Right cardiac atrium (tissue), 5 donors: ENCODE data around the gene ITPRID1. TPM values are rescaled to one million over a fixed set of nuclear protein-coding genes. Genes with fewer than 3 reads are reported as not detected.
A peak's percentile ranks its signal among the peaks of the same experiment; 100 is the strongest.

Experiments
- ATAC-seq, 2 donors: fragments of 200-7000 bp; cut with Tn5 transposase; one replicate each; pipeline versions ENCODE4 v1.8.0 to v1.9.1; 2020; ENCODE audit warnings: moderate library complexity in 2 of 2, mild to moderate bottlenecking in 1 of 2
- DNase-seq, 3 donors: peaks; one replicate each; pipeline ENCODE4 v3.0.0-alpha.2; 2020
- H3K27ac ChIP-seq: one replicate; pipeline ENCODE4 v1.5.1; 2013; ENCODE audit warnings: mild to moderate bottlenecking, low read length, control low read depth, moderate library complexity
- H3K27me3 ChIP-seq: one replicate; pipeline ENCODE4 v1.6.1; 2013; ENCODE audit not compliant: control insufficient read depth, insufficient read depth
- H3K4me1 ChIP-seq: one replicate; pipeline ENCODE4 v1.6.1; 2013; ENCODE audit warnings: low read length; ENCODE audit not compliant: control insufficient read depth, insufficient read depth
- H3K4me3 ChIP-seq: one replicate; pipeline ENCODE4 v1.5.1; 2013; ENCODE audit warnings: low read length, control low read depth
- H3K9me3 ChIP-seq: one replicate; pipeline ENCODE4 v1.6.1; 2013; ENCODE audit warnings: low read length; ENCODE audit not compliant: control insufficient read depth
- WGBS: extraction: QIAGEN DNeasy Blood & Tissue Kit; methylation state at CpG from one replicate; pipeline ENCODE4 v1.1.7; 2013; 5-methylcytosine and 5-hydroxymethylcytosine counted together
- intact Hi-C, 4 donors: fragments of 100-400 bp; cut with DNase I; formaldehyde crosslinking; loops; one replicate each; pipeline versions ENCODE4 v1.11.0 to v1.14.0; 2022 to 2023
- polyA plus RNA-seq: library from polyadenylated mRNA; stranded (reverse); fragments of 200-250 nt; gene quantifications from one replicate; pipeline ENCODE4 v1.2.3, GENCODE V29; 2013
- total RNA-seq, 4 donors: library from RNA; stranded (reverse); fragmentation: NEBNext Ultra II Directional; extraction: Animal tissue kit (Norgen Biotek cat#: 25700); gene quantifications; one replicate each; pipeline ENCODE4 v1.2.1, GENCODE V29; 2021
- donor health status: healthy with polysubstance abuse.
- donor health status: DM: no; HTN: yes; CAD: no.
- donor health status: DM: no; HTN: no; CAD: no.
- donor health status: DM: no; HTN: yes; CAD: no; lungs with severe emphysema.
- donor health status: DM: yes; HTN: yes; CAD: no.

The ITPRID1 gene
- total and polyA plus RNA-seq, 5 donors, result not detected

DNA sequence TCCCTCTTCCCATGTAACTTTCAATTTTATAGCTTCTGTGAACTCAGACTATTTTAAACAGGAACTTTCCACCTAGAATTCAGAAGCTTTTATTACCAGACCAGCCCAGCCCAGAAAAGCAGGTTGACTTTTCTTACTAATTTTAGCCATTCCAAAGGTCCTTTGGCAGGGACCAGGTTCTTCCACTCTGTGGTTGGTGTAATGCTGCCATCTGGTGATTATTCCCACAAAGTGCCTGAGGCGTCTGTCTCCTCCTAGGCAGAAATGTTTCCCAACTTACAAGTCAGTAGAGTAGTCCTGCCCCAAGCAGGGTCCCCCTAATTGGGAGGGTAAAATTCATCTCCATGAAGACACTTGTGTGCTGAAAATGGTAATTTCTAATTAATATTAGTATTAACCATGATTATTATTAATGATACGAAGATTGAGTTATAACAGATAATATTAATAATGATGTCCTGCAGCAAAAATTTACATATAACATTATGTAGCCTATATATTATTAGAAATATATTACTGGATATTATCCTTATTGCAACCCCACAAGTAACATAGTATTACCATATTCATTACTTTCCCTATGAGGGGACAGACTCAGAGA lies 120.1 kb downstream of the ITPRID1 start:
- WGBS, result 44% methylated on average over 2 of the region's 2 CpGs
- peak in 2 of 3 donors; percentile 20 to 47 for DNase-seq
- intact Hi-C loops, result loop anchor here (5.0 to 10.0 kb wide), 6 partner anchors 187 to 839 kb away; no protein-coding TSS in a partner anchor
- Histone ChIP-seq H3K4me1 (no peaks in the 10 kb centered on the region), H3K27ac (no peak overlapping the region), H3K27me3 (no peaks in the 10 kb centered on the region), H3K9me3 (no peaks in the 10 kb centered on the region), H3K4me3 (no peak overlapping the region)
- peak; percentile 86 to 87 for ATAC-seq

DNA sequence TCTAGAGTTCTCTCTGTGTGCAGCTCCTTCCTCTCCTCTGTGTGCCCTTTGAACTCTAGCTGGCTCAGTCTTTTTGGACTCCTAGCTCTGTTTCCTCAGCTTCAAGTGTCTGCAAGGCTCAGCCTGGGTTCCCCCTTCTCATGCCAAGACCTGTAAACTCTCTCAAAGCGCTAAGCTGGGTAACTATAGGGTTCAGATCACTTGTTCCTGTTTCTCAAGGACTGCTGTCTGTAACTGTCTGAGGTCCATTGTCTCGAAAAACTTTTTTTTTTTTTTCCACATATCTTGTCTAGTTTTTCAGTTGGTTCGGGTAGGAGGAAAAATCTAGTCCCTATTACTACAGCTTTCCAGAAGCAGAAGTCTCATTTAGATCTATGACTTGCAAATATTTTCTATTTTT lies 126.5 kb downstream of the ITPRID1 start:
- DNase-seq (no peak), ATAC-seq (no peak)
- H3K27ac ChIP-seq, result no peak overlapping the region
- no peaks in the 10 kb centered on the region for H3K27me3 ChIP-seq
- intact Hi-C loops, result loop anchor here in 1 of 4 donors (10.0 kb wide), 1 partner anchor 94 kb away; no protein-coding TSS in a partner anchor
- H3K4me3 ChIP-seq, result no peak overlapping the region
- H3K9me3 ChIP-seq, result no peaks in the 10 kb centered on the region
- WGBS, result 72% methylated on average over 3 of the region's 3 CpGs
- H3K4me1 ChIP-seq, result peaks cover 2% of the 10 kb centered on the region

DNA sequence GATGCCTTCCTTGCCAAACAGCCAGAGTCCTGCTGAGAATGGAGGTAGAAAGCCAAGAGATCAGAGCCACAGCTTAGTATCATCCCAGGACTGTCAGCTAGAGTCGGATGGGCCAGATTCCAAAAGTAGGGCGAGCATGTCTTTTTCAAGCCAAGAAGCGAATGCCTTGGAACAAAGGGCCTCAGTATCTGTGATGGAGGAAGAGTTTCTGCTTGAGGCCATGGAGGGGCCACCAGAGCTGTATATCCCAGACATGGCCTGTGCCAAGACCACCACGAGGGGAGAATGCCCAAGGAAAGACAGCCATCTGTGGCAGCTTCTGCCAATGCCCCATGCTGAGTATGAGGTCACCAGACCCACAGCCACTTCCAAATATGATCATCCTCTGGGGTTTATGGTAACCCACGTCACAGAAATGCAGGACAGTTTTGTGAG lies 128.8 kb downstream of the ITPRID1 start:
- WGBS, result 31% methylated on average over 5 of the region's 5 CpGs
- DNase-seq, result no peak

DNA sequence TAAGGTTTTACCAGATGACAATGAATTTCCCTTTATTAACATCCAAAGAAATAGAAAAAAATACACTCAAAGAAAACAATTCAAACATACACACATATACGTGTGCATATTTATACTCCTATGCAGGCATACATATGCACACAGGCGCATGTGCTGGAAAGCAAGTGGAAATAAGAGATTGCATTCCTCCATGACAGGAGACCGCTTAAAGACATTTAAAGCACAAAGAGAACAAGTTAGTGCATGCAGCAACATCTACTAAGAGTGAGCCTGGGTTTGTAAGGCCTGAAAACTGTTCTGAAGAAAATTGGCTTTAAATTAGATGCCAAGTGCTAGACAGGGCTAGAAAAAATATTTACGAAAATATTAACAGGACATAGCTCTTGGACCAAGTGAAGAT lies 133.1 kb downstream of the ITPRID1 start:
- no peak overlapping the region for H3K27ac ChIP-seq
- intact Hi-C loops, result loop anchor here in 2 of 4 donors (5.0 to 10.0 kb wide), 2 partner anchors 85 to 88 kb away; no protein-coding TSS in a partner anchor
- WGBS, result 90% methylated on average over 4 of the region's 4 CpGs
- H3K27me3 ChIP-seq, result no peaks in the 10 kb centered on the region
- no peak for DNase-seq
- no peak for ATAC-seq
- H3K9me3 ChIP-seq, result no peaks in the 10 kb centered on the region
- no peak overlapping the region for H3K4me3 ChIP-seq
- H3K4me1 ChIP-seq, result peaks cover 2% of the 10 kb centered on the region

More for the DNA sequence above, 128.8 kb downstream of the ITPRID1 start:
- intact Hi-C loops, result loop anchor here in 1 of 4 donors (10.0 kb wide), 1 partner anchor 92 kb away; no protein-coding TSS in a partner anchor
- ATAC-seq, result no peak
- no peaks in the 10 kb centered on the region for H3K27me3 ChIP-seq
- H3K9me3 ChIP-seq, result no peaks in the 10 kb centered on the region
- H3K4me3 ChIP-seq, result no peak overlapping the region
- no peak overlapping the region for H3K27ac ChIP-seq
- H3K4me1 ChIP-seq, result peaks cover 2% of the 10 kb centered on the region

DNA sequence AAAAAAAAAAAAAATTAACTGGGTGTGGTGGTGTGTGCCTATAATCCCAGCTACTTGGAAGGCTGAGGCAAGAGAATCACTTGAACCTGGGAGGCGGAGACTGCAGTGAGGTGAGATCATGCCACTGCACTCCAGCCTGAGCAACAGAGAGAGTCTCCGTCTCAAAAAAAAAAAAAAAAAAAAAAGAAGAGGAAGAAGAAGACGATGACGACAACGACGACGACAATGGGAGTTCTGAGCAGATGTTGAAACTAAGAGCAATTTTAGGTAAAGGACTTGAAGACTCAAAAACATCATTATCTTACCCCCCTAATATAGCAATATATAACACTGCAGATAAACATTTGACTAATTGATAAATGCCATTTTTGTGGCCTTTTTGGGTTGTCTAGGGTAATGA lies 133.6 kb downstream of the ITPRID1 start:
- H3K4me3 ChIP-seq, result no peak overlapping the region
- H3K27ac ChIP-seq, result no peak overlapping the region
- no peaks in the 10 kb centered on the region for H3K27me3 ChIP-seq
- H3K4me1 ChIP-seq, result peaks cover 2% of the 10 kb centered on the region
- no peak for DNase-seq
- H3K9me3 ChIP-seq, result no peaks in the 10 kb centered on the region
- ATAC-seq, result no peak
- intact Hi-C loops, result loop anchor here in 2 of 4 donors (5.0 to 10.0 kb wide), 2 partner anchors 85 to 87 kb away; no protein-coding TSS in a partner anchor
- 74% methylated on average over 7 of the region's 7 CpGs for WGBS

DNA sequence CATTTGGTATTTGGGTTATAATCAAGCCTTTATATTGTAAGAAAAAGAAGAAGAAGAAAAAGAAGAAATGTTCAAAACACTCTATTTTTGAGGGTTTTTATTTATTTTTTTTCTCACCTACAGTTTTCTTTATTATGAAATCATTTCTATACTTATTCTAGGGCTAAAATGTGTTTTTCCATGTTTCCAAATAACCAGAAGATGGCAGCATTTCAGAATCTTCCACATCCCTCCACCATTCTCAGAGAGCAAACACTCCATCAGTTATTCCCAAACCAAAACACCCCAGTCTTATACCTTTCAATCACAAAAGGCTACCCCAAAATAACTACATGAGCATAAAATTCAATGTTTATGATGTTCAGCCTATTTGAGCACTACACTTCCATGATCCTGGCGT lies 134.4 kb downstream of the ITPRID1 start:
- intact Hi-C loops, result loop anchor here in 2 of 4 donors (5.0 to 10.0 kb wide), 2 partner anchors 84 to 87 kb away; no protein-coding TSS in a partner anchor
- no peaks in the 10 kb centered on the region for H3K4me1 ChIP-seq
- H3K9me3 ChIP-seq, result no peaks in the 10 kb centered on the region
- no peak for ATAC-seq
- no peak overlapping the region for H3K4me3 ChIP-seq
- no peaks in the 10 kb centered on the region for H3K27me3 ChIP-seq
- DNase-seq, result no peak
- WGBS, result 90% methylated on average over 1 of the region's 1 CpG
- H3K27ac ChIP-seq, result no peak overlapping the region

DNA sequence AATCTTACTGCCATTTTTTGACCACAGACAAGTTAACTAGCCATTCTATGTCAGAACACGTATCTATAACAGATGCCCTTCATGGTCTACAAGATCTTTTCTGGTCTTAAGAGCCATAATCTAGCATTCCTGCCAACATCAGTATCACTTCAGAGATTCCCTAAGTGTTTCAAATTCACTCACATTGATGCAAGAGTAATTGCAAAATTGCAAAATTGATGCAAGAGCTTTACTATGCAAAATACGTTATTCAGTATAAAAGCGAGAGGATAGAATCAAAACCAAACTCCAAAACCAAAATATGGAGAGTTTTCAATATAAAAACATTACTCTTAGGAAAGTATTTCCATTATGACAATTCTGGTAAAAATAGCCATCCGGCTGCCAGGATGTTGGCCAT lies 135.0 kb downstream of the ITPRID1 start:
- Histone ChIP-seq H3K4me1 (no peaks in the 10 kb centered on the region), H3K27ac (no peak overlapping the region), H3K27me3 (no peaks in the 10 kb centered on the region), H3K4me3 (no peak overlapping the region), H3K9me3 (no peaks in the 10 kb centered on the region)
- no peak for DNase-seq
- no peak for ATAC-seq
- intact Hi-C loops, result loop anchor here in 2 of 4 donors (5.0 to 10.0 kb wide), 2 partner anchors 83 to 86 kb away; no protein-coding TSS in a partner anchor
- 84% methylated on average over 4 of the region's 4 CpGs for WGBS

DNA sequence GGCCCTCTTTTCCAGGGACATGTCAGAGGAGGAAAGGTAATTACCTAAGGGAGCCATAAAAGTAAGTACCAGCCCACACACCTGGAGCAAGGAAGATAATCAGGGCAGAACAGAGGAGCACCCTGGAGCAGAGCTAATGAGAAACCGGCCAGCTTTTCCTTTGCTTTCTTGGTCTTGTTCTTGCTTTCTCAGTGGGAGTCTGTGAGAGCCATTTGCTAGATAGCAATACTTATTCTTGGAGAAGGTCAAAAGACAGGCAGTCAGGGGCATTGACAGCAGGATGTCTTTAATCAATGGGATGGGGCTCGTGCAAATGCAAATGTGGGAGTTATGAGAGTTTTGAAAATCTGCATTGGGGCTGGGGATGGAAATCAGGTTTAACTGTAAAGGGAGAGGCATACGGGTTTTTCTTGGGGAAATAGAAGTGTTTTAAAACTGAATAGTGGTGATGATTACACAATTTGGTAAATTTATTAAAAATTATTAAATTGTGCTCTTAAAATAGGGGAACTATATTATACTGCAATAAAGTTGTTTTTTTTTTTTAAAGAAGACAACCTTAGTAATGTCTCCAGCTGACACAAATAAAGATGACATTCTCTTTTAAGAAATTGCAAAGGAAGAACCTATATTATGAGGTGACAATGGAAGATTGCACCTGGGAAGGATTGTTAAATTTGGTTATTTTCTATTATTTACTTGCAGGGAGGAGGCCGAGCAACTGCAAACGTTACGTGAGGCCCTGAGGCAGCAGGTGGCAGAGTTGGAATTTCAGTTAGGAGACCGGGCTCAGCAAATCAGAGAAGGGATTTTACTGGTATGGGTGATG lies 137.6 kb downstream of the ITPRID1 start:
- WGBS, result 60% methylated on average over 7 of the region's 7 CpGs
- Histone ChIP-seq H3K27ac (no peak overlapping the region), H3K4me1 (no peaks in the 10 kb centered on the region), H3K4me3 (no peak overlapping the region), H3K27me3 (no peaks in the 10 kb centered on the region), H3K9me3 (no peaks in the 10 kb centered on the region)
- intact Hi-C loops, result loop anchor here in 1 of 4 donors (10.0 kb wide), 1 partner anchor 73 kb away; no protein-coding TSS in a partner anchor
- DNase-seq, result no peak
- ATAC-seq, result no peak

DNA sequence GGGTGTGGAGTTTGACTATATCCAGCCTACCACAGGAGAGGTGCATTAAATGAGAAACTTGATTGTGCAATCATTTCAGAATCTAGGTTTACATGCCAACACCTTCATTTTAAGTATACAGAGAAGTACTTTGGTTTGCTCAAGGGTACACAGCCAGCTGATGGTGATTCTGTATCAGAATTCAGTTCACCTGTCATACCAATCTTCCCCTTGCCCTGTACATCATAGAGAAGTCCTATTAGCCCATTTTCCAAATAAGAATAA lies 138.1 kb downstream of the ITPRID1 start:
- Histone ChIP-seq H3K9me3 (no peaks in the 10 kb centered on the region), H3K27me3 (no peaks in the 10 kb centered on the region), H3K4me3 (no peak overlapping the region), H3K4me1 (no peaks in the 10 kb centered on the region), H3K27ac (no peak overlapping the region)
- intact Hi-C loops, result loop anchor here in 1 of 4 donors (10.0 kb wide), 1 partner anchor 73 kb away; no protein-coding TSS in a partner anchor
- no peak for DNase-seq
- ATAC-seq, result no peak

DNA sequence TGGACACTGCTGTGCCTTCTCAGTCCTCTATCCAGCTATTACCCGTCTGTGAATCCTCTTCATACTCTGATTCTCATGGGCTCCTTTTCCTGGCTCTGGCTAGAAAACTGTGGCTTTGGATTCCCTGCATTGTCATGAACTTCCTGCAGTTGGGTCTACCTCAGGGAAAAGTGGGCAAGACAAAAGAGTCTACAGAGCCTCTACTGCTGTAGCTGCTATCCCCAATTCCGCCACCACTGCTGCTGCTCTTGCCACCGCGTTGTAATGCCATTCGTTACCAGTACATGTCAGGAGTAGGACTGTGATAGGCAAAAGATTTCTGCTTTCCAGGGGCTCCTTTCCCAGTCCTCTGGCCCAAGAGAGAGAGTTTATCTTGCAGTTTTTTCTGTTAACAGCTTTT lies 149.2 kb downstream of the ITPRID1 start:
- ATAC-seq (no peak), DNase-seq (no peak)
- Histone ChIP-seq H3K4me3 (no peak overlapping the region), H3K27ac (no peak overlapping the region), H3K27me3 (no peaks in the 10 kb centered on the region), H3K4me1 (no peaks in the 10 kb centered on the region), H3K9me3 (no peaks in the 10 kb centered on the region)
- 59% methylated on average over 5 of the region's 5 CpGs for WGBS
- intact Hi-C loops, result no loop called here

DNA sequence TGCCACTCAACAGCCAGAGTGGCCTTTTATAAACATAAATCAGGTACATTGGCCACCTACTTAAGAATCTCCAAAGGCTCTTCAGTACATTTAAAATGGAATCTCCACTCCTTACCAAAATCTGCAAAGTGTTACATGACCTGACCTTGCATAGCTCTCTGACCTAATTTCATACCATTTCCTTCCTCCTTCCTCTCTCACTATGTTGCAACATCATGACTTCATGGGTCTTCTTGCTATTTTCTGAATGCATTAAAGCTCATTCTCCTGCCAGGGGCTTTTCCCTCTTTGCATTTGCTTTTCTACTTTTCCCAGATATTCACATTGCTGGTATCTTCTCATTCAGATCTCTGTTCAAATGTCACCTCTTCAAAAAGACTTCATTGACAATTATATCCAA lies 151.0 kb downstream of the ITPRID1 start:
- Histone ChIP-seq H3K27me3 (no peaks in the 10 kb centered on the region), H3K9me3 (no peaks in the 10 kb centered on the region), H3K4me1 (no peaks in the 10 kb centered on the region), H3K27ac (no peak overlapping the region), H3K4me3 (no peak overlapping the region)
- ATAC-seq, result no peak
- intact Hi-C loops, result no loop called here
- no peak for DNase-seq
